ENCODE measurements around the gene DHX40.

GRCh38 chr17:59527325-59527917 lies 38.0 kb upstream of the DHX40 start:
- TF ChIP-seq POLR2AphosphoS5 (IDR thresholded peaks at IDR 0.05; ENCODE audit: low read depth, low read length): no peak
- no peak for TF ChIP-seq RCOR1 (IDR thresholded peaks at IDR 0.05; ENCODE audit: low read length)
- TF ChIP-seq CTCF (IDR thresholded peaks at IDR 0.05): no peak
- TF ChIP-seq, protein P1, sequence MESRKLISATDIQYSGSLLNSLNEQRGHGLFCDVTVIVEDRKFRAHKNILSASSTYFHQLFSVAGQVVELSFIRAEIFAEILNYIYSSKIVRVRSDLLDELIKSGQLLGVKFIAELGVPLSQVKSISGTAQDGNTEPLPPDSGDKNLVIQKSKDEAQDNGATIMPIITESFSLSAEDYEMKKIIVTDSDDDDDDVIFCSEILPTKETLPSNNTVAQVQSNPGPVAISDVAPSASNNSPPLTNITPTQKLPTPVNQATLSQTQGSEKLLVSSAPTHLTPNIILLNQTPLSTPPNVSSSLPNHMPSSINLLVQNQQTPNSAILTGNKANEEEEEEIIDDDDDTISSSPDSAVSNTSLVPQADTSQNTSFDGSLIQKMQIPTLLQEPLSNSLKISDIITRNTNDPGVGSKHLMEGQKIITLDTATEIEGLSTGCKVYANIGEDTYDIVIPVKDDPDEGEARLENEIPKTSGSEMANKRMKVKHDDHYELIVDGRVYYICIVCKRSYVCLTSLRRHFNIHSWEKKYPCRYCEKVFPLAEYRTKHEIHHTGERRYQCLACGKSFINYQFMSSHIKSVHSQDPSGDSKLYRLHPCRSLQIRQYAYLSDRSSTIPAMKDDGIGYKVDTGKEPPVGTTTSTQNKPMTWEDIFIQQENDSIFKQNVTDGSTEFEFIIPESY (IDR thresholded peaks at IDR 0.05; ENCODE audit: borderline replicate concordance, low read depth): no peak

Data from SK-N-SH (cell line).